ENCODE measurements around the gene TLR9. TPM values are rescaled to one million over a fixed set of nuclear protein-coding genes. Genes with fewer than 3 reads are reported as not detected.

Gene TLR9
- total RNA-seq, 1 experiment from 2014 or later: not detected

DNA sequence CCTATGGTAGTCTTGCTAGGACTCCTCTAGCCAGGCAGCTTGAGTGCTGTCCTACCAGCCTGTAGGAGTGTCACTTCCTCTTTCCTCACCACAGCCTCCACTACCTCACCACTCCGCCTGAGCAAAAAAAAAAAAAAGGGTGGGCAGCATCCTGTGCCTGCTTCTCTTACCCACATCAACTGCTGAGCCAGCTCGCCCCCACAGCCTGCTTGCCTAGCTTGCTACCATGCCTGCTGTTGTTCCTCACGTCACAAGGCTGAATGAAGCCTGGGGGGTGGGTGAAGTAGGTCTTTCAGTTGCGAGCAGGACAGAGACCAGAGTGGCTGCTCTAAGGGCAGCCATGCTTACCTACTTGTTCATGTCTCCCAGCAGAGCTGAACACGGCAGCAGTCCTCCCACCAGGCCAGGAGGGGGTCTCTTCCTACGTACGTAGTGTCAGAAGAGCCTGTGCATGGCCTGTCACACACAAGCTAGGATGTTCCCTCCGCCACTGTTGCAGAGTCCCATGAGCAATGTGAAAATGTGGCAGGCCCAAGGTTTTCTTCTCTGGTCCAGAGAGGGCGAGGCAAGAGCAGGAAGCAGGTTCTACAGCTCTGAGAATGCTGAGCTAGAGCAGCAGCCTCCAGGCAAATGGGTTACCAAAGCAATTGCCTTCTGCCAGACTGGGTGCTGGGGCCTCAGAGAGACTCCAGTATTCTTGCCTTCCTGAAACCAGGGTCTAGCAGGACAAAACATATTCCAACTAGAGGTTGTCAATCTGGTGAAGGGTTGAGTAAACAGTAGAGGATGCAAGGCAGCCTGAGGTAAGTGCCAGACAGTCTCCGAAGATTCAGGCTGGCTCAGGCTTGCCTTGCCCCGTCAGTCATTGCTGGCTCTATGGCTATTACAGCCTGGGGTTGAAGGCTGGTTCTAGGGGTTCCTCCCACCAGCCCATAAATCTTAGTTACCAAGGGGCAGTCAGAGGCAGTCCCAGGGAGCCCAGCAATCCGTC lies 28.2 kb upstream of the TLR9 start:
- peaks cover 17% of the 10 kb centered on the region for H3K36me3 ChIP-seq (ENCODE audit: control insufficient read depth, insufficient read depth, low read length)
- H3K27ac ChIP-seq (ENCODE audit: low read length): no peak overlapping the region
- H3K9me3 ChIP-seq (ENCODE audit: control insufficient read depth, insufficient read depth, low read depth, low read length): no peaks in the 10 kb centered on the region
- POLR2A ChIA-PET: no interaction called here
- intact Hi-C loops (cut with micrococcal nuclease; ENCODE audit: unreplicated experiment): no loop called here
- H3K27me3 ChIP-seq (ENCODE audit: control insufficient read depth, insufficient read depth, low read length): no peaks in the 10 kb centered on the region
- DNase-seq (ENCODE audit: low read depth, low spot score): no peak
- TF ChIP-seq POLR2AphosphoS5 (IDR thresholded peaks at IDR 0.05; ENCODE audit: low read depth, low read length): no peak
- no peak for TF ChIP-seq TCF7L2 (IDR thresholded peaks at IDR 0.05; ENCODE audit: low read depth, low read length)
- TF ChIP-seq, protein P1, sequence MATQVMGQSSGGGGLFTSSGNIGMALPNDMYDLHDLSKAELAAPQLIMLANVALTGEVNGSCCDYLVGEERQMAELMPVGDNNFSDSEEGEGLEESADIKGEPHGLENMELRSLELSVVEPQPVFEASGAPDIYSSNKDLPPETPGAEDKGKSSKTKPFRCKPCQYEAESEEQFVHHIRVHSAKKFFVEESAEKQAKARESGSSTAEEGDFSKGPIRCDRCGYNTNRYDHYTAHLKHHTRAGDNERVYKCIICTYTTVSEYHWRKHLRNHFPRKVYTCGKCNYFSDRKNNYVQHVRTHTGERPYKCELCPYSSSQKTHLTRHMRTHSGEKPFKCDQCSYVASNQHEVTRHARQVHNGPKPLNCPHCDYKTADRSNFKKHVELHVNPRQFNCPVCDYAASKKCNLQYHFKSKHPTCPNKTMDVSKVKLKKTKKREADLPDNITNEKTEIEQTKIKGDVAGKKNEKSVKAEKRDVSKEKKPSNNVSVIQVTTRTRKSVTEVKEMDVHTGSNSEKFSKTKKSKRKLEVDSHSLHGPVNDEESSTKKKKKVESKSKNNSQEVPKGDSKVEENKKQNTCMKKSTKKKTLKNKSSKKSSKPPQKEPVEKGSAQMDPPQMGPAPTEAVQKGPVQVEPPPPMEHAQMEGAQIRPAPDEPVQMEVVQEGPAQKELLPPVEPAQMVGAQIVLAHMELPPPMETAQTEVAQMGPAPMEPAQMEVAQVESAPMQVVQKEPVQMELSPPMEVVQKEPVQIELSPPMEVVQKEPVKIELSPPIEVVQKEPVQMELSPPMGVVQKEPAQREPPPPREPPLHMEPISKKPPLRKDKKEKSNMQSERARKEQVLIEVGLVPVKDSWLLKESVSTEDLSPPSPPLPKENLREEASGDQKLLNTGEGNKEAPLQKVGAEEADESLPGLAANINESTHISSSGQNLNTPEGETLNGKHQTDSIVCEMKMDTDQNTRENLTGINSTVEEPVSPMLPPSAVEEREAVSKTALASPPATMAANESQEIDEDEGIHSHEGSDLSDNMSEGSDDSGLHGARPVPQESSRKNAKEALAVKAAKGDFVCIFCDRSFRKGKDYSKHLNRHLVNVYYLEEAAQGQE (IDR thresholded peaks at IDR 0.05; ENCODE audit: insufficient read depth in 1 of 2, low read depth in 2 of 2, low read length in 1 of 2): no peak
- TF ChIP-seq, protein P2, sequence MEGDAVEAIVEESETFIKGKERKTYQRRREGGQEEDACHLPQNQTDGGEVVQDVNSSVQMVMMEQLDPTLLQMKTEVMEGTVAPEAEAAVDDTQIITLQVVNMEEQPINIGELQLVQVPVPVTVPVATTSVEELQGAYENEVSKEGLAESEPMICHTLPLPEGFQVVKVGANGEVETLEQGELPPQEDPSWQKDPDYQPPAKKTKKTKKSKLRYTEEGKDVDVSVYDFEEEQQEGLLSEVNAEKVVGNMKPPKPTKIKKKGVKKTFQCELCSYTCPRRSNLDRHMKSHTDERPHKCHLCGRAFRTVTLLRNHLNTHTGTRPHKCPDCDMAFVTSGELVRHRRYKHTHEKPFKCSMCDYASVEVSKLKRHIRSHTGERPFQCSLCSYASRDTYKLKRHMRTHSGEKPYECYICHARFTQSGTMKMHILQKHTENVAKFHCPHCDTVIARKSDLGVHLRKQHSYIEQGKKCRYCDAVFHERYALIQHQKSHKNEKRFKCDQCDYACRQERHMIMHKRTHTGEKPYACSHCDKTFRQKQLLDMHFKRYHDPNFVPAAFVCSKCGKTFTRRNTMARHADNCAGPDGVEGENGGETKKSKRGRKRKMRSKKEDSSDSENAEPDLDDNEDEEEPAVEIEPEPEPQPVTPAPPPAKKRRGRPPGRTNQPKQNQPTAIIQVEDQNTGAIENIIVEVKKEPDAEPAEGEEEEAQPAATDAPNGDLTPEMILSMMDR (IDR thresholded peaks at IDR 0.05): no peak
- TF ChIP-seq SIN3A (IDR thresholded peaks at IDR 0.05; ENCODE audit: borderline replicate concordance, insufficient read depth, low read depth, low read length): no peak
- no TSS peak for BruUV-seq (replicated peaks)
- CTCF ChIA-PET: no interaction called here
- no peak overlapping the region for H3K4me3 ChIP-seq (ENCODE audit: low read depth in 2 of 2, low read length in 2 of 2)
- no peak for ATAC-seq
- H3K4me1 ChIP-seq (ENCODE audit: control insufficient read depth, insufficient read depth, low read length): no peaks in the 10 kb centered on the region
- in situ Hi-C loops (cut with HindIII; ENCODE audit: low pct_unique_long_range_greater_than_20kb, low sequenced_read_pairs): no loop called here

DNA sequence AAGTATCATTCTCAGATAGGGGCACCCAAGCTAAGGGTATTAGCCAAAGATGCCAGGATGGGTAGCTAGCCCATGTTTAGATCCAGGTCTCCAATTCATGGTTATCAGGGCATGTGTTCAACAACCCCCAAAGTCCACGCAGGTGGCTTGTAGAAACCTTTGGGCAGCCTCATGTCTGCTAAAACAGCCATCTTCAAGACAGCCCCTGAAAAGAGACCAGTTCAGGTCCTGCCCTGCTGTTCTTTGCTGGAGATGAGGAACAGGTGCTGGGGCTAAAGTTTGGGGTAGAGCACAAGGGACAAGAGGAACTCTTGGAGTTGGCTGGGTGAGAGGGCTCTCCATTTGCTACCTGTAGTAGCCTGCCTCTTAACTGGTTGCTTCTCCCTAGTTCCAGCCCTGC lies 24.7 kb upstream of the TLR9 start:
- ChIA-PET CTCF (no interaction called here), POLR2A (no interaction called here)
- H3K27me3 ChIP-seq (ENCODE audit: control insufficient read depth, insufficient read depth, low read length): no peaks in the 10 kb centered on the region
- H3K9me3 ChIP-seq (ENCODE audit: control insufficient read depth, insufficient read depth, low read depth, low read length): no peaks in the 10 kb centered on the region
- BruUV-seq (replicated peaks): no TSS peak
- in situ Hi-C loops (cut with HindIII; ENCODE audit: low pct_unique_long_range_greater_than_20kb, low sequenced_read_pairs) (no loop called here), intact Hi-C loops (cut with micrococcal nuclease; ENCODE audit: unreplicated experiment) (no loop called here)
- DNase-seq (ENCODE audit: low read depth, low spot score): no peak
- TF ChIP-seq, protein P2 (IDR thresholded peaks at IDR 0.05): no peak
- 0 out of 2 replicates have a peak, but pooled peaks have one; percentile 13 for TF ChIP-seq POLR2AphosphoS5 (IDR thresholded peaks at IDR 0.05; ENCODE audit: low read depth, low read length)
- H3K36me3 ChIP-seq (ENCODE audit: control insufficient read depth, insufficient read depth, low read length): peaks cover 4% of the 10 kb centered on the region
- no peaks in the 10 kb centered on the region; the same call in 1 of the 2 replicates for H3K4me1 ChIP-seq (ENCODE audit: control insufficient read depth, insufficient read depth, low read length)
- H3K27ac ChIP-seq (ENCODE audit: low read length): no peak overlapping the region
- H3K4me3 ChIP-seq (ENCODE audit: low read depth in 2 of 2, low read length in 2 of 2): no peak overlapping the region
- no peak for ATAC-seq
